GM21529 (cell line): Measurements from ENCODE around the gene NF2.

Source experiments
- ATAC-seq: cut with Tn5 transposase; IDR thresholded peaks from one replicate; pipeline ENCODE4 v1.9.1; 2021; ENCODE audit not compliant: unreplicated experiment

The NF2 gene

DNA sequence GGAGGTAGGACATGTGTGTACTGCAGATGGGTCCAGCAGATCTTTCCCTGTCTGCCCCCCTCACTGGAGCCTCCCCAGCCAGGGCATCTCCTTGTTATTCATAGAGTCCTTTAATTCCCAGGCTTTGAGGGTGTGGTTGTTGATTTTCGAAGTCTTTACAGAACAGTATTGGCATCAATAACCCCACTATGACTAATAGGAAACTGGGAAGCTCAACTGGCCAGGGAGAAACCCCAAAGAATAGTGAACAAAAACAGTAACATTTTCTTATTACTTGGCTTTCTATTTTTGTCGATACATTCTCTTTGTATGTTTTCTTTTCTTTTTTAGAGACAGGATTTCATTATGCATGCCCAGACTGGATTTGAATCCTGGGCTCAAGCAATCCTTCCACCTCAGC is 57.9 kb downstream of the NF2 start:
- ATAC-seq: no peak

GRCh38 chr22:29663180-29663821 is 59.9 kb downstream of the NF2 start:
- no peak for ATAC-seq

DNA sequence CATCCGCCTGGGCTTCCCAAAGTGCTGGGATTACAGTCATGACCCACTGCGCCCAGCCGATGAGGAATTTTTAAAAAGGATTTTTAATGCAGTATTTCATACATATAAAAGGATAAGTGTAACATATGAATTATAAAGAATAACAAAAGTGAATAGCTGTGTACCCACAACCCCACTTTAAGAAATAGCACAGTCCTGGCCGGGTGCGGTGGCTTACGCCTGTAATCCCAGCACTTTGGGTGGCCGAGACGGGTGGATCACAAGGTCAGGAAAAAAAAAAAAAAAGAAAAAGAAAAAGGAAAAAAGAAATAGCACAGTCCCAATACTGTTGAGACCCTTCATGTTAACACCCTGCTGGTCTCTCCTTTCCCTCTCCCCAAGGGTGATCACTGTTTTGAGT is 62.1 kb downstream of the NF2 start:
- no peak for ATAC-seq

DNA sequence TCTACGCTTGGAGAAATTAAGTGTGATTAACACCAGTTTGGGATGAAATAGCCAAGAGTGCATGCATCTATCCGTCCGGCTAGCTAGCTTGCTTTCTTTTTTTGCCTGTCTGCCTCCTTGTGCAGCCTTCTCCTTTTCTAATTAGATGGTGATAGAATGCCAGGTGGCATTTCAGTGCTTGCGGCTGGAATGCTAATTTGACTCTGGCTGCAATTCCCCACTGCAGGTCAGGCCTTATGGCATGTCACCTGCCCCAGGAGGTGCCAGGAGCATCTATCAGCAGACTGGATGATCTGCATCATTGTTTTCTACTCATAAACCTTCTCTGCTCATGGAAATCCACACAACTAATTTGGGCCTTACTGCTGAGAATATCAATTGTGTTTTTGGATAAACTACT is 65.2 kb downstream of the NF2 start:
- ATAC-seq: no peak

DNA sequence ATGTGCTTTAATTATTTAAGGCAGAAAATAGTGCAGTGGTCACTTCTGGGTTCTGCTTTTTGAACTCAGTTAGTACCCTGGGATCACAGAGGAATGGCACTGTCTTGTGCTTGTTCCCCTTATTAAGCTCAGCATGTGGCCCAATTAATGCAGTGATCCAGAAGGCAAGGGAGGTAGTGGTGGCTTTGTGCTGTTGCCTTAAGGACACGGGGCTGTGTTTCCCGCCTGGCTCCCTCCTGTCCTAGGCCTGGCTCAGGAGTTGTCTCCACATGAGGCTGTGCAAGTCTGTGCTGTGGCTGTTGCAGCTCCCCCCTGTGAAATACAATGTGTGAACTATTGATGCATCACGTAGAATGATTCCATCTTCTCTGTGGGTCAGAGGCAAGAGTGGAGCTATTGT is 67.2 kb downstream of the NF2 start:
- ATAC-seq: no peak

DNA sequence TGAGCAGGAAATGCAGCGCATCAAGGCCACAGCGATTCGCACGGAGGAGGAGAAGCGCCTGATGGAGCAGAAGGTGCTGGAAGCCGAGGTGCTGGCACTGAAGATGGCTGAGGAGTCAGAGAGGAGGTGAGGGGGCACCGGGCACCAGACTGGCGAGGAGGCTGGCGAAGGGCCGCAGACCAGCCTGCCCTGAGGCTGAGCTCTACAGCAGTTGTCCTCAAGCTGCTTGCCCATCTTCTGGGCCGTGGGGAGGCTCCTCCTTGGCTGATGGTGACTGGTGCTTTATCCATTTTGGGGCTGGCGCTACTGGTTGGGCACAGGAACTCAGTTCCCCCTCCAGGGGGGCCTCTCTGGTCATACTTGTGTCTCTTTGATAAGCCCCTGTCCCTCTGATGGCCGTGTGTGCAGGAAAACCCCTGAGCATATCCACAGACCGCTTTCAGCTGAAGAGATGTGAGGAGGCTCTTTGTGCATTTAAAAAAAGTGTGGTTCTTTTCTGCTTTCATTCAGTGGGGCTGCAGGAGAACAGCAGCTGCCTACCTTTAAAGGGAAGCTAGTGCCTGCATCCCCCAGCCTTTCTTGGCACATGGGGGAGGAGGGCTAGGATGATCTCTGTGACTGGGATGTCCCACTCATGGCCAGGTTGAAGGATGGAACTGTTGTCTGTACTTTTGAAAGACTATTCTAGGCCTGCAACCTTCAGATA is 70.1 kb downstream of the NF2 start:
- no peak for ATAC-seq

DNA sequence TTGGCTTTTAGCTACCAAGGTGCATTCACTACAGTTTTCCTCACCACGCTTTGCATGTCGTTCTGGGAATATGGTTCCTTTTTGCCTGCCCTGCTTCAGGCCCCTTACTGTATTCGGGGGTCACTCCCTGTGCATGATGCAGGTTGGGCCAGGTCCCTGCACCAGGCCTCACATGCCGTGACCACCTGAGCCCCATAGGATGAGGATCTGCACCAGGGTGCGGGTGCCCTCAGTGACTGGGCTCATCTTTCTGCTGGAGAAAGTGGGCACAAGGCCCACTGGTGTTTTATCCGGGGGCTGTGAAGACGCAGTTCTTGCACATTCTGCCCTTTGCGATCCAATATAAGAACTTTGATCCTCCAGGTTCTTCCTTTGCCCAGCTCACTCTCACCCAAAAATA is 70.7 kb downstream of the NF2 start:
- no peak for ATAC-seq

- ATAC-seq: no peak
Measured at GRCh38 chr22:29679316-29679715, 75.9 kb downstream of the NF2 start.

- ATAC-seq: no peak
Measured at GRCh38 chr22:29683536-29683935, 80.1 kb downstream of the NF2 start.

DNA sequence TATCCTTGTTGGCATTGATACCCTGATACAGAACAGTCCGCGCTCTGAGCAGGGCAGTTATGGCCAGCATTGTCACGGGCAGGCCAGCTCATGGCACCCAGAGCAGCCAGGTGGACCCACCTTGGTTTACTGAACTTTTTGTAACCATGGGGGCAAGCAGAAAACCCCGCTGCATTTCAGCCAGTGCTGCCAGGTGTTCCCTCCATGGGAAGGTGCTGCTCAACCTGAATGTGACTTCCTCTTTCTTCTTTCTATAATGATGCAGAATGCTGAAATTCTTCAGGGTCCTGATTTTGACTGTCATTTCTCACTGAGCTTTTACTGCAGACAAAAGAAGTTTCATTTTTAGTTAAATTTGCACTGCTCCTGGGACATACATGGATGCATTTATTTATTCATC is 80.8 kb downstream of the NF2 start:
- no peak for ATAC-seq

GRCh38 chr22:29689206-29689879 is 85.9 kb downstream of the NF2 start:
- no peak for ATAC-seq

GRCh38 chr22:29689880-29690213 is 86.4 kb downstream of the NF2 start:
- ATAC-seq: no peak

DNA sequence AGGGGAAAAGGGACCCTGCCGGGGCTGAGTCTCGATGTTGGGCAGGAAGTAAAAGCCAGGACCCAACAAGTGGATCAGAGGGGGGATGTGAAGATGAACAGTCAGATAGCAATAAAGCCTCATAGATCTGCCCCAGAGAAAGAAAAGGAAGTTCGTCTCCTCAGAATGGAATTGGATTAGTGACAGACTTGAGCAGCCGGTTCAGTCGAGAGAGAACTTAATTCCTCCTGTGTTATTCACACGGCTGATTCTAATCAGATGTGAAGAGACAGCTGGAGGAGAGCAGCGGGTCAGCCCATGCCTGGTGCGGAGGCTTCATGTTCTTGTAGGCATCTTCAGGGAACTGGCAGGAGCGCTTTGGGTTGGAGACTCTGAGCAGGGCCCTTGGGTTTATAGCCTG is 87.0 kb downstream of the NF2 start:
- no peak for ATAC-seq

DNA sequence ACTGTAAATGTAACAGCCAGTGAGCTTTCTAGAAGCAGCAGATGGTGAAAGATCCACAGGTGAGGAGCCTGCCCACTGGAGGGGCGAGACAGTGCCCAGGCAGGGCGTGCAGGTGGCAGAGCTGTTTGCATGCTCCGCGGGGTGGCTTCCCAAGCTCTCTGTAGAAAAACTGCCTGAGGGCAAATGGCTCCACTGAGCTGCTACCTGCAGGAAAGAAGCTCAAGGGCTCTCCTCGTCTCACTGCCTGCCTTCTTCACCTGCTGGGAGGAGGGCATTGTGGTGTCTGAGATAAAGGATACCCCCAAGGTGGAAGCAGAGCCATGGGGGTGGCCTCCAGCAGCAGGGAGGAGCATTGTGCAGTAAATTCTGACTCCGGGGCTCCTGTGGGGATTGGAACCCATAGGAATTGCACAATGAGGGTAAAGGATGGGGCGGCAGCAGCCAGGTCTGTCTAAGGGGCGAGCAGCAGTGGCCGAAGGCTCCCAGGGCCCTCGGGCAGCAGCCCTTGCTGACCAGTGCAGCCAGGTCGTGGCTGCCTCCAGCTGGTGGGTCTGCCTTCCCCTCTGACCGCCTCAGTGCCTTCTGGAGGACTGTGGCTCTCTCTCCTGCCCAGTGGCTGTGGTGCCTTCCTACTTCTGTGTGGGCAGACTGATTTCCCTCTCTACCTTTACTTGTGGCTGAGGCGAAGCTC is 88.3 kb downstream of the NF2 start:
- ATAC-seq: no peak

- no peak for ATAC-seq
Measured at GRCh38 chr22:29692327-29692640, 88.9 kb downstream of the NF2 start.

DNA sequence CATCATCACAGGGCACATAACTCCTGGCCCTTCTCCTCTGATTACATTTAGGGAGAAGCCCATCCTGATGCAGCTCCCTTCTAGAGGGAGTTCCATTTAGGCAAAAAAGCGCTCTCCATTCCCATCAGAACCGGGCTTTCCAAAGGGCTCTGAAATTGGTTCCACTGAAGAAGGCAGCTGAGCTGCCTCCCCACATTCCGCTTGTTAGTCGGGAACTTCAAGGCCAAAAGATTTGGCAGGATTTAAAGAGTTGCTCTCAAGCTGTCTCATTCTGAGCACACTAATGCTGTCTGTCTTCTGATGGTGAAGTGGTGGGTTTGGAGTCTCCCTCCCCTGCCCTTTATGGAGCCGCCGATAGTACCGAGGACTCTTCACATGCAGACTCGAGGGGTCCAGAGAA is 89.7 kb downstream of the NF2 start:
- no peak for ATAC-seq

DNA sequence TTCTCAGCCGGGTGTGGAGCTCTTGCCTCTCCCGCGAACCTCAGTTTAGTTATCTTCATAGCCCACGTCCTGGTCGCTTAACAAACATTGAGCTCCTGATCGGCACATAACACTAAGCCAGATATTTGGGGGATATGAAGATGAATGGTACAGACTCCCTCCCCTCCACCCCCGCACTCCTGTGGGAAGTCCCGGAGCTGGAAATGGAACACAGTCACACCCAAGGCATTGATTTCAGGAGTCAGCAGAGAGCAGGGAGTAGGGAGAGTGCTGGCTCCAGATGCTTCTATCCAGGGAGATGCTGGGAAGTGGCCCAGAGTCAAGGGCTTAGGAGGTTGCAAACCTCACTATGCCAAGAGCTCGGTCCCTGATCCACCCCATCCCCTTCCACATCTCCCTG is 90.2 kb downstream of the NF2 start:
- ATAC-seq: no peak

GRCh38 chr22:29695129-29695926 is 91.9 kb downstream of the NF2 start:
- no peak for ATAC-seq

DNA sequence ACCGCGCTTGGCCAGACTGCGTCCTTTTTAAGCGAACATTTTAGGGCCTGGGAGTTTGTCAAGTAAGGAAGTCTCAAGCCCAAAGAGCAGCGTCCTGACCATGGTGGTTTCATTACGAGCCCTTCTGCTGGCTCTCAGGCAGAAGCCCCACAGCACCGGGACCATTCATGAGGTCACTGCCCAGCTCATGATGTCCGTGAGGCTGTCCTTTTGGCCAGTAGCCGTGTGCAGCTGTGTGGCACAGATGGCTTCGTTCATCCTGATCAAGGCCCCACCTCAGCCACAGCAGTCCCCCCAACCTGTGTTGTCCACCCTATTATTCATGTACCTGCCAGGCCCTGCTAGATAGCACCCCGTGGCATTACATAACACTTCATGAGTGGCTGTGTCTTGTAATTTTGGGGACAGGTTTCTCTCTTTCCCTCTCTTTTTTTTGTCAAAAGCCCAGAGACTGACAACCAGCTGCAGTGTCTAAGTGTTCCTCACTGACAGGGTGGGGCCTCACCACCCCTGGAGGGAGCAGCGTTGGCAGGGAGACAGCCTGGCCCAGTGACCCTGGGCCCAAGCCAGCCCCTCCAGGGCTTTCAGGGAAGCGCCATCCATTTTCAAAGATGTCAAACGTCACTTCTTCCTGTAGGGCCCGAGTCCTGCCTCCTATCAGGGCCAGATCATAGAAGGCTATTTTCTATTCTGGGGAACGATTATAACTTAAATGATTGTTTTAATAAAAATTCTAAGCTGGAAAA is 94.6 kb downstream of the NF2 start:
- ATAC-seq: no peak

GRCh38 chr22:29700206-29700899 is 96.9 kb downstream of the NF2 start:
- no peak for ATAC-seq
